Keratinocyte (primary cell): ENCODE measurements around the gene B4GALT3. TPM values are rescaled to one million over a fixed set of nuclear protein-coding genes. Genes with fewer than 3 reads are reported as not detected.

Experiments
- DNase-seq: peaks from one replicate; pipeline ENCODE4 v3.0.0-alpha.2; 2011; ENCODE audit warnings: low read depth, missing footprints, low spot score
- FAIRE-seq: peaks from 2 replicates; lab custom pipeline; 2011; peaks lifted over from hg19 to GRCh38; lab: Jason Lieb, UNC
- H2AFZ ChIP-seq: 2 replicates; pipeline ENCODE4 v1.6.0; 2012; ENCODE audit warnings: low read length, control low read depth, inconsistent platforms; ENCODE audit not compliant: control insufficient read depth
- H3K27ac ChIP-seq: 2 replicates; pipeline ENCODE4 v1.5.1; 2011; ENCODE audit warnings: low read length; ENCODE audit not compliant: control insufficient read depth, insufficient read depth
- H3K27me3 ChIP-seq: 3 replicates; pipeline ENCODE4 v1.6.0; 2011; ENCODE audit warnings: low read length; ENCODE audit not compliant: control insufficient read depth, insufficient read depth; ENCODE audit errors: extremely low read depth
- H3K36me3 ChIP-seq, 2 experiments: 2 replicates in 1 of 2; 3 replicates in 1 of 2; pipeline ENCODE4 v1.5.1; 2011; ENCODE audit warnings: low read length in 2 of 2, mild to moderate bottlenecking in 1 of 2; ENCODE audit not compliant: control insufficient read depth in 2 of 2, insufficient read depth in 2 of 2; ENCODE audit errors: extremely low read depth in 1 of 2
- H3K4me1 ChIP-seq: 3 replicates; pipeline ENCODE4 v1.5.1; 2011; ENCODE audit warnings: low read length; ENCODE audit not compliant: control insufficient read depth, insufficient read depth; ENCODE audit errors: extremely low read depth
- H3K4me2 ChIP-seq: 3 replicates; pipeline ENCODE4 v1.6.0; 2011; ENCODE audit warnings: low read depth, low read length; ENCODE audit not compliant: control insufficient read depth, insufficient read depth; ENCODE audit errors: extremely low read depth
- H3K4me3 ChIP-seq, 3 experiments: fragments of 200-600 bp in 1 of 3; sonication (generic) in 1 of 3; 2 replicates in 2 of 3; 3 replicates in 1 of 3; pipeline ENCODE4 v1.5.1; 2011 to 2016; ENCODE audit warnings: low read length in 3 of 3, mild to moderate bottlenecking in 3 of 3, control low read depth in 2 of 3, inconsistent platforms in 1 of 3, low read depth in 1 of 3, mixed read lengths in 1 of 3, mixed run types in 1 of 3, moderate library complexity in 1 of 3; ENCODE audit not compliant: control insufficient read depth in 2 of 3, insufficient read depth in 2 of 3; ENCODE audit errors: extremely low read depth in 1 of 3
- H3K79me2 ChIP-seq: 2 replicates; pipeline ENCODE4 v1.6.0; 2012; ENCODE audit warnings: low read length; ENCODE audit not compliant: control insufficient read depth, insufficient read depth
- H3K9ac ChIP-seq: 3 replicates; pipeline ENCODE4 v1.6.0; 2011; ENCODE audit warnings: low read length; ENCODE audit not compliant: control insufficient read depth, insufficient read depth; ENCODE audit errors: extremely low read depth
- H3K9me1 ChIP-seq: 3 replicates; pipeline ENCODE4 v1.6.0; 2011; ENCODE audit warnings: low read length; ENCODE audit not compliant: control insufficient read depth, insufficient read depth; ENCODE audit errors: extremely low read depth
- H3K9me3 ChIP-seq: 2 replicates; pipeline ENCODE4 v1.5.1; 2012; ENCODE audit warnings: low read depth, low read length; ENCODE audit not compliant: control insufficient read depth
- H4K20me1 ChIP-seq: 3 replicates; pipeline ENCODE4 v1.6.0; 2011; ENCODE audit warnings: low read length; ENCODE audit not compliant: control insufficient read depth, insufficient read depth; ENCODE audit errors: extremely low read depth
- CTCF ChIP-seq, 3 experiments: IDR thresholded peaks in 1 of 3; conservative IDR thresholded peaks in 1 of 3; optimal IDR thresholded peaks in 1 of 3; 2 replicates in 2 of 3; 3 replicates in 1 of 3; pipeline versions ENCODE3 to v1.5.1; 2011; ENCODE audit warnings: low read length in 3 of 3, mild to moderate bottlenecking in 3 of 3, moderate library complexity in 2 of 3, control low read depth in 1 of 3, inconsistent platforms in 1 of 3; ENCODE audit not compliant: insufficient read depth in 2 of 3; ENCODE audit errors: extremely low read depth in 1 of 3
- EZH2 ChIP-seq: IDR thresholded peaks from one replicate; pipeline ENCODE4 v1.6.1; 2012; ENCODE audit warnings: inconsistent platforms, mild to moderate bottlenecking, low read length, moderate library complexity
- dilution Hi-C: fragments of 300-500 bp; cut with MboI; formaldehyde crosslinking; loops from one replicate; pipeline ENCODE4 v1.7.0; 2020; ENCODE audit warnings: low sequenced_read_pairs; ENCODE audit not compliant: extremely low pct_ligation_motif_present
- polyA plus RNA-seq, 5 experiments: library from polyadenylated mRNA; depleted of rRNA in 3 of 5; stranded (reverse) in 3 of 5; stranded (forward) in 1 of 5; unstranded in 1 of 5; fragments of >200 nt; gene quantifications; 1 replicate in 1 of 5; 2 replicates in 3 of 5; 3 replicates in 1 of 5; pipeline versions ENCODE4 v1.2.1 to v1.2.3, GENCODE V29; 2011 to 2012; ENCODE audit warnings: missing spikeins in 2 of 5, low read depth in 1 of 5, low replicate concordance in 1 of 5

B4GALT3 gene
- polyA plus RNA-seq, 1 donor (not counting 4 experiments of a cell fraction or from before 2014, with no cell fraction given): 19.1 TPM

GRCh38 chr1:161166669-161167548, 10.4 kb downstream of the B4GALT3 start:
- peak overlapping the region; percentile 93 for H3K27ac ChIP-seq
- H3K9ac ChIP-seq: peak overlapping the region; percentile 89
- no peak for FAIRE-seq
- peaks cover 16 to 38% of the 10 kb centered on the region in 2 experiments for H3K36me3 ChIP-seq
- no peaks in the 10 kb centered on the region for H4K20me1 ChIP-seq
- peak overlapping the region; percentile 97 for H3K4me2 ChIP-seq
- peak overlapping the region; percentile 92 for H2AFZ ChIP-seq
- peak overlapping the region; percentile 68 to 93 (median 89) for H3K4me3 ChIP-seq
- dilution Hi-C loops: no loop called here
- TF ChIP-seq CTCF (optimal IDR thresholded peaks at IDR 0.05 in 1 of 3, IDR thresholded peaks at IDR 0.05 in 1 of 3, conservative IDR thresholded peaks at IDR 0.05 in 1 of 3; ENCODE audit: extremely low read depth in 1 of 3, insufficient read depth in 2 of 3, low read length in 3 of 3): no peak
- TF ChIP-seq EZH2: no peak
- no peaks in the 10 kb centered on the region for H3K27me3 ChIP-seq
- H3K4me1 ChIP-seq: peaks cover 16% of the 10 kb centered on the region
- no peaks in the 10 kb centered on the region for H3K9me3 ChIP-seq
- DNase-seq: no peak
- H3K9me1 ChIP-seq: no peaks in the 10 kb centered on the region
- peaks cover 1% of the 10 kb centered on the region for H3K79me2 ChIP-seq

- no peaks in the 10 kb centered on the region for H3K27me3 ChIP-seq
- H3K4me2 ChIP-seq: peak within 1 kb of the TSS; percentile 97
- H3K36me3 ChIP-seq: peaks cover 15 to 37% of the 10 kb centered on the region in 2 experiments
Measured at GRCh38 chr1:161165742-161166668, 11.3 kb downstream of the B4GALT3 start, which contains the start of gene PPOX. Gene PPOX (plus strand): TSS chr1:161166426. CDS start chr1:161166848, 422 bp downstream.

More at GRCh38 chr1:161165742-161166668, 11.3 kb downstream of the B4GALT3 start, which contains the start of gene PPOX:
- peaks cover 4% of the 10 kb centered on the region for H3K79me2 ChIP-seq
- H3K4me3 ChIP-seq: peak within 1 kb of the TSS; percentile 68 to 93 (median 89)
- no peaks in the 10 kb centered on the region for H3K9me1 ChIP-seq
- H2AFZ ChIP-seq: peak within 1 kb of the TSS; percentile 92
- H3K4me1 ChIP-seq: peaks cover 16% of the 10 kb centered on the region
- FAIRE-seq: peak; percentile 83
- H4K20me1 ChIP-seq: no peaks in the 10 kb centered on the region
- H3K9ac ChIP-seq: peak within 1 kb of the TSS; percentile 89
- H3K9me3 ChIP-seq: no peaks in the 10 kb centered on the region
- peak; percentile 86 for DNase-seq
- dilution Hi-C loops: no loop called here
- H3K27ac ChIP-seq: peak within 1 kb of the TSS; percentile 93
- TF ChIP-seq CTCF (optimal IDR thresholded peaks at IDR 0.05 in 1 of 3, IDR thresholded peaks at IDR 0.05 in 1 of 3, conservative IDR thresholded peaks at IDR 0.05 in 1 of 3; ENCODE audit: extremely low read depth in 1 of 3, insufficient read depth in 2 of 3, low read length in 3 of 3) (peak; percentile 40 to 52 (median 43)), EZH2 (no peak)
